Choroid plexus epithelial cell (primary cell): Measurements from ENCODE around the gene CMKLR1.

Experiments used
- DNase-seq: peaks from one replicate; pipeline ENCODE4 v3.0.0-alpha.2; 2010; ENCODE audit warnings: low read depth
- H3K4me3 ChIP-seq: 2 replicates; pipeline ENCODE4 v1.5.1; 2011; ENCODE audit warnings: low read depth, mild to moderate bottlenecking, control low read depth, low read length, moderate library complexity
- CTCF ChIP-seq: conservative IDR thresholded peaks from 2 replicates; pipeline ENCODE4 v1.5.1; 2011; ENCODE audit warnings: low read depth, mild to moderate bottlenecking, control low read depth, inconsistent platforms, low read length, moderate library complexity

The CMKLR1 gene

GRCh38 chr12:108248011-108248410, 91.1 kb downstream of the CMKLR1 start:
- no peak overlapping the region for H3K4me3 ChIP-seq
- no peak for TF ChIP-seq CTCF
- DNase-seq, result no peak

GRCh38 chr12:108247130-108247529, 92.0 kb downstream of the CMKLR1 start:
- no peak for TF ChIP-seq CTCF
- no peak overlapping the region for H3K4me3 ChIP-seq
- no peak for DNase-seq

DNA sequence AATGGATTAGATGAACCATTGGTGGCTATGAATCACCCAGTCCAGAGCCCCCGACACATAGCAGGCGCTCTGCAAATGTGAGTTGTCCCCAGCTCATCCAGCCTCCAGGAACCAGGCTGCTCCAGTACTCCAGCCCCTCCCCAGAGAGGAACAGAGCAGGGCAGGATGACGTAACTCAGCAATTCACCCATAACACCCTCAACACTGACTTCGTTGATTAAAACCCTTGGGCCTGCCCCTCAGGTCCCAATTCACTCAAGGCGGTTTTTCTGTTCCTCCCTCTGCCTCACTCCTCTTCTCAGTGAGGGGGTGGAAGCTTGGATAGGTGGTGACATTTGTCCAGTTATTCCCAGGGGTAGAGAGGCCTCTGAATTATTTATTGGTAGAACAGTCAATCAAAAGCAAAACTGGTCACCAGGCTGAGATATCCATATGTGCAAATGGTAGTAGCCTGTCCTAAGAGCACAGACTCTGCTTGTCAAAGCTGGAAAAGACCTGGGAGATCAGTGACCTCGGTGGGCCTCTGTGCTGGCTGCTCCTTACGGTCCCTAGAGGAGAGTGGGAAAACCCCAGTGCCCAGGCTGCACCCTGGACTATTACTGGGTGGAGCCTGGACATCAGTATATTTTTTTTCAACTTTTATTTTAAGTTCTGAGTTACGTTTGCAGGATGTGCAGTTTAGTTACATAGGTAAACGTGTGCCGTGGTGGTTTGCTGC, 97.0 kb downstream of the CMKLR1 start:
- no peak overlapping the region for H3K4me3 ChIP-seq
- DNase-seq, result no peak
- no peak for TF ChIP-seq CTCF

DNA sequence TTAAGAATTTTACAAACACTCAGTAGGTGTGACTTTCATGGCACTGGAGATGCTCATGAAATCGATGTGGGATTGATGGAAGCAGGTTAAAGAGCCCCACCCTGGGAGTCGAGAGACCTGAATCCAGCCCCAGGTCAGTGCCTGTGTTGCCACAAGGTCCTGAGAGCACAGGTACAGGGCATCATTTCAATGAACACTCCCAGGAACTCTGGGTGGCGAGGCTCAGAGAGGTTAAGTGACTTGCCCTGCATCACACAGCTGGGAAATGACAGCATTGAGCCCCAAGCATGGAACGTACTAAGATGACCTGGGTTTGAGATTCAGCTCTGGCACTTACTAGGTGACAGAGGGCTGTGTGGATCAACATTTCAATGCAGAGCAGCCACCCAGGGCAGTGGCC, 98.2 kb downstream of the CMKLR1 start:
- no peak overlapping the region for H3K4me3 ChIP-seq
- DNase-seq, result no peak
- no peak for TF ChIP-seq CTCF

DNA sequence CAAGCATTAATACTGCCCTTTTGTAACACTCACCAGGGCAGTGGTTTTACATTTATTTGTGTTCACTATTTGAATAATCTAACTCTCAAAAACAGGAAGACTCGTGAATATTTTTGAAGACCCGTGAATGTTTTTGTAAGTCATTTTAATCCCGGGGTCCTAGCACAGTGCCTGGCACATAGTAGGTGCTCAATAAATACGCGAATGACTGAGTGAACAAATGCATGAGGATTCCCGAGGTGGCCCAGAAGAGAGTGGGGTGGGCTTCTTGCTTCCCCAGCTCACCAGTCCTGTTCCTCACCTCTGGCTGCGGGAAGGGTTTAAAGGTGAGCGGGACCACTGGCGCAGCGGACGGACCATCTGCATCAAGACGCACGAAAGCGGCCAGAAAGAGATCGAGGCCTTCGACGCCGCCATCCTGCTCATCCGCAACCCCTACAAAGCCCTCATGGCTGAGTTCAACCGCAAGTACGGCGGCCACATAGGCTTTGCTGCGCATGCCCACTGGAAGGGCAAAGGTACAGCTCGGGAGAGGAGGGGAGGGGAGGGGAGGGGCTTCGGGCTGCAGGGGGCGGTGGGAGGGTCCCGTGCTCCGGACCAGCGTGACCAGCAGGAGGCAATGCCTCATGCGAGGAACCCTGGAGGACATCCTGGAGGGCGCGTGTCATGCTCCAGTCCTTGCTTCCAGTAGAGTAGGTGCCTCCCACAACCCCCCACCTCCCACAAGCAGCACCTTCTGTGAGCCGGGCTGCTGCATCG, 98.9 kb downstream of the CMKLR1 start:
- no peak for TF ChIP-seq CTCF
- no peak overlapping the region for H3K4me3 ChIP-seq
- no peak for DNase-seq

- no peak overlapping the region for H3K4me3 ChIP-seq
- no peak for TF ChIP-seq CTCF
- DNase-seq, result no peak
Observed at GRCh38 chr12:108239378-108239777, 99.7 kb downstream of the CMKLR1 start.
